SK-N-SH (cell line): ENCODE data around the gene KIAA0513.

Experiments used
- EZH2phosphoT487 ChIP-seq: fragments of 200-600 bp; sonication (generic); IDR thresholded peaks from 2 replicates; pipeline ENCODE4 v1.6.1; 2017; ENCODE audit warnings: low read depth, mixed run types, mild to moderate bottlenecking, antibody characterized with exemption, moderate library complexity, borderline replicate concordance
- MEF2A ChIP-seq: IDR thresholded peaks from 2 replicates; pipeline ENCODE4 v1.4.0; 2012; ENCODE audit warnings: low read depth, borderline replicate concordance
- POLR2AphosphoS5 ChIP-seq: IDR thresholded peaks from 2 replicates; pipeline ENCODE4 v1.6.1; 2012; ENCODE audit warnings: low read depth, low read length
- TF ChIP-seq, protein P1 (sequence below): fragments of 200-600 bp; sonication (generic); IDR thresholded peaks from 2 replicates; pipeline ENCODE4 v1.6.1; 2017; ENCODE audit warnings: antibody characterized with exemption, mild to moderate bottlenecking, moderate library complexity
- TF ChIP-seq, protein P2 (sequence below): IDR thresholded peaks from 2 replicates; pipeline ENCODE4 v1.4.0; 2012; ENCODE audit warnings: low read depth, borderline replicate concordance
- TF ChIP-seq, protein P3 (sequence below): IDR thresholded peaks from 2 replicates; pipeline ENCODE4 v1.4.0; 2012; ENCODE audit warnings: low read depth, borderline replicate concordance

DNA sequence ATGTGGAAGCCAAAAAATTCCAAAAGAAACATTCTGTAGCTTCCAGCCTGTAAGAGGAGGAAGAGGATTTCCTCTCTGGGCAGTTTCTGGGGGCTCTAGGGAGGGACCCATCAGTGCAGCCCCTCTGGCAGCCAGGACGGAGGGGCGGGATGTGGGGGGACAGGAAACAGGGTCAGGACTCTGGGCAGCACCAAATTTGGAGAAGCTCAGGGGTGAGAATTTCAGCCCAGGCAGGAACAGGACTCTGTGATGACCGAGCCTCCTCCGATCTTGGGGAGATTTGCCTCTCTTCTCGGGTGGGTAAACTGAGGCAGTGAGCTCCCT, 103.1 kb downstream of the KIAA0513 start:
- TF ChIP-seq, protein P1, sequence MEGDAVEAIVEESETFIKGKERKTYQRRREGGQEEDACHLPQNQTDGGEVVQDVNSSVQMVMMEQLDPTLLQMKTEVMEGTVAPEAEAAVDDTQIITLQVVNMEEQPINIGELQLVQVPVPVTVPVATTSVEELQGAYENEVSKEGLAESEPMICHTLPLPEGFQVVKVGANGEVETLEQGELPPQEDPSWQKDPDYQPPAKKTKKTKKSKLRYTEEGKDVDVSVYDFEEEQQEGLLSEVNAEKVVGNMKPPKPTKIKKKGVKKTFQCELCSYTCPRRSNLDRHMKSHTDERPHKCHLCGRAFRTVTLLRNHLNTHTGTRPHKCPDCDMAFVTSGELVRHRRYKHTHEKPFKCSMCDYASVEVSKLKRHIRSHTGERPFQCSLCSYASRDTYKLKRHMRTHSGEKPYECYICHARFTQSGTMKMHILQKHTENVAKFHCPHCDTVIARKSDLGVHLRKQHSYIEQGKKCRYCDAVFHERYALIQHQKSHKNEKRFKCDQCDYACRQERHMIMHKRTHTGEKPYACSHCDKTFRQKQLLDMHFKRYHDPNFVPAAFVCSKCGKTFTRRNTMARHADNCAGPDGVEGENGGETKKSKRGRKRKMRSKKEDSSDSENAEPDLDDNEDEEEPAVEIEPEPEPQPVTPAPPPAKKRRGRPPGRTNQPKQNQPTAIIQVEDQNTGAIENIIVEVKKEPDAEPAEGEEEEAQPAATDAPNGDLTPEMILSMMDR = no peak
- TF ChIP-seq EZH2phosphoT487 = no peak
- no peak for TF ChIP-seq POLR2AphosphoS5
- no peak for TF ChIP-seq MEF2A
- TF ChIP-seq, protein P2, sequence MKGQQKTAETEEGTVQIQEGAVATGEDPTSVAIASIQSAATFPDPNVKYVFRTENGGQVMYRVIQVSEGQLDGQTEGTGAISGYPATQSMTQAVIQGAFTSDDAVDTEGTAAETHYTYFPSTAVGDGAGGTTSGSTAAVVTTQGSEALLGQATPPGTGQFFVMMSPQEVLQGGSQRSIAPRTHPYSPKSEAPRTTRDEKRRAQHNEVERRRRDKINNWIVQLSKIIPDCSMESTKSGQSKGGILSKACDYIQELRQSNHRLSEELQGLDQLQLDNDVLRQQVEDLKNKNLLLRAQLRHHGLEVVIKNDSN = no peak
- TF ChIP-seq, protein P3, sequence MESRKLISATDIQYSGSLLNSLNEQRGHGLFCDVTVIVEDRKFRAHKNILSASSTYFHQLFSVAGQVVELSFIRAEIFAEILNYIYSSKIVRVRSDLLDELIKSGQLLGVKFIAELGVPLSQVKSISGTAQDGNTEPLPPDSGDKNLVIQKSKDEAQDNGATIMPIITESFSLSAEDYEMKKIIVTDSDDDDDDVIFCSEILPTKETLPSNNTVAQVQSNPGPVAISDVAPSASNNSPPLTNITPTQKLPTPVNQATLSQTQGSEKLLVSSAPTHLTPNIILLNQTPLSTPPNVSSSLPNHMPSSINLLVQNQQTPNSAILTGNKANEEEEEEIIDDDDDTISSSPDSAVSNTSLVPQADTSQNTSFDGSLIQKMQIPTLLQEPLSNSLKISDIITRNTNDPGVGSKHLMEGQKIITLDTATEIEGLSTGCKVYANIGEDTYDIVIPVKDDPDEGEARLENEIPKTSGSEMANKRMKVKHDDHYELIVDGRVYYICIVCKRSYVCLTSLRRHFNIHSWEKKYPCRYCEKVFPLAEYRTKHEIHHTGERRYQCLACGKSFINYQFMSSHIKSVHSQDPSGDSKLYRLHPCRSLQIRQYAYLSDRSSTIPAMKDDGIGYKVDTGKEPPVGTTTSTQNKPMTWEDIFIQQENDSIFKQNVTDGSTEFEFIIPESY = no peak
